HEK293 (cell line): ENCODE data around the gene FOXE3.

ENCODE experiments used
- CTCF ChIA-PET: fragments of 350-600 bp; formaldehyde crosslinking; extraction: SDS; loops from one replicate; lab custom pipeline; 2021; ENCODE audit warnings: antibody characterized with exemption; lab: Yijun Ruan, JAX
- POLR2A ChIA-PET: fragments of 300-600 bp; formaldehyde crosslinking; extraction: SDS; loops from one replicate; lab custom pipeline; 2020; ENCODE audit warnings: antibody characterized with exemption, inconsistent platforms; lab: Yijun Ruan, JAX
- H3K27ac ChIP-seq: fragments of 200-500 bp; sonication (Bioruptor generic); 2 replicates; pipeline ENCODE4 v1.5.1; 2014; ENCODE audit warnings: low read depth, low read length, control low read depth, inconsistent platforms; ENCODE audit errors: extremely low read depth
- H3K36me3 ChIP-seq, 2 experiments: fragments of 200-500 bp in 1 of 2; sonication (Bioruptor generic) in 1 of 2; 1 replicate in 1 of 2; 2 replicates in 1 of 2; pipeline ENCODE4 v1.5.1; 2014 to 2017; ENCODE audit warnings: inconsistent platforms in 2 of 2, low read length in 2 of 2; ENCODE audit not compliant: control insufficient read depth in 2 of 2, insufficient read depth in 1 of 2
- H3K4me1 ChIP-seq: fragments of 200-500 bp; sonication (Bioruptor generic); 2 replicates; pipeline ENCODE4 v1.5.1; 2014; ENCODE audit warnings: mild to moderate bottlenecking, low read length, inconsistent platforms; ENCODE audit not compliant: control insufficient read depth, insufficient read depth
- H3K4me3 ChIP-seq: 2 replicates; pipeline ENCODE4 v1.5.1; 2011; ENCODE audit warnings: low read depth, mild to moderate bottlenecking, control low read depth, low read length, moderate library complexity
- H3K9me3 ChIP-seq: fragments of 200-500 bp; sonication (Bioruptor generic); 2 replicates; pipeline ENCODE4 v1.5.1; 2014; ENCODE audit warnings: low read depth, low read length, inconsistent platforms; ENCODE audit not compliant: control insufficient read depth, insufficient read depth
- ATF2 ChIP-seq: fragments of 450-650 bp; formaldehyde crosslinking; IDR thresholded peaks from 2 replicates; pipeline ENCODE4 v1.5.1; 2016; ENCODE audit warnings: missing biosample characterization, missing genetic modification characterization, low read depth
- IKZF3 ChIP-seq: fragments of 450-650 bp; IDR thresholded peaks from 2 replicates; pipeline ENCODE4 v1.5.0; 2018; ENCODE audit warnings: missing biosample characterization, mild to moderate bottlenecking, missing genetic modification characterization, moderate library complexity
- KLF17 ChIP-seq: fragments of 450-650 bp; formaldehyde crosslinking; IDR thresholded peaks from 2 replicates; pipeline ENCODE4 v1.5.1; 2016; ENCODE audit warnings: missing biosample characterization, missing genetic modification characterization
- OSR2 ChIP-seq: fragments of 450-650 bp; formaldehyde crosslinking; IDR thresholded peaks from 2 replicates; pipeline ENCODE4 v1.5.1; 2016; ENCODE audit warnings: missing biosample characterization, missing genetic modification characterization
- SETDB1 ChIP-seq: IDR thresholded peaks from one replicate; pipeline ENCODE4 v1.6.1; 2017; ENCODE audit warnings: mild to moderate bottlenecking, low read length, moderate library complexity, mixed read lengths; ENCODE audit not compliant: insufficient read length
- YY1 ChIP-seq: fragments of 450-650 bp; formaldehyde crosslinking; IDR thresholded peaks from 2 replicates; pipeline ENCODE4 v1.5.1; 2018; ENCODE audit warnings: missing biosample characterization, missing genetic modification characterization
- ZBTB8A ChIP-seq: fragments of 450-650 bp; formaldehyde crosslinking; IDR thresholded peaks from 2 replicates; pipeline ENCODE4 v1.5.1; 2016; ENCODE audit warnings: missing biosample characterization, missing genetic modification characterization
- ZFP37 ChIP-seq: fragments of 450-650 bp; formaldehyde crosslinking; IDR thresholded peaks from 2 replicates; pipeline ENCODE4 v1.5.1; 2016; ENCODE audit warnings: missing biosample characterization, missing genetic modification characterization
- ZFP41 ChIP-seq: fragments of 450-650 bp; formaldehyde crosslinking; IDR thresholded peaks from 2 replicates; pipeline ENCODE4 v1.5.1; 2016; ENCODE audit warnings: missing biosample characterization, missing genetic modification characterization, borderline replicate concordance
- ZNF121 ChIP-seq: fragments of 450-650 bp; formaldehyde crosslinking; IDR thresholded peaks from 2 replicates; pipeline ENCODE4 v1.5.1; 2016; ENCODE audit warnings: missing biosample characterization, missing genetic modification characterization
- ZNF132 ChIP-seq: fragments of 450-650 bp; formaldehyde crosslinking; IDR thresholded peaks from 2 replicates; pipeline ENCODE4 v1.5.1; 2017; ENCODE audit warnings: missing biosample characterization, missing genetic modification characterization, borderline replicate concordance
- ZNF133 ChIP-seq: fragments of 450-650 bp; formaldehyde crosslinking; IDR thresholded peaks from 2 replicates; pipeline ENCODE4 v1.5.1; 2016; ENCODE audit warnings: missing biosample characterization, missing genetic modification characterization
- ZNF140 ChIP-seq: fragments of 450-650 bp; formaldehyde crosslinking; IDR thresholded peaks from 2 replicates; pipeline ENCODE4 v1.5.1; 2016; ENCODE audit warnings: missing biosample characterization, missing genetic modification characterization
- ZNF146 ChIP-seq: fragments of 450-650 bp; formaldehyde crosslinking; IDR thresholded peaks from 2 replicates; pipeline ENCODE4 v1.5.1; 2016; ENCODE audit warnings: missing biosample characterization, missing genetic modification characterization
- ZNF169 ChIP-seq: fragments of 450-650 bp; formaldehyde crosslinking; IDR thresholded peaks from 2 replicates; pipeline ENCODE4 v1.5.1; 2016; ENCODE audit warnings: missing biosample characterization, missing genetic modification characterization
- ZNF302 ChIP-seq: fragments of 450-650 bp; formaldehyde crosslinking; IDR thresholded peaks from 2 replicates; pipeline ENCODE4 v1.5.1; 2016; ENCODE audit warnings: missing biosample characterization, missing genetic modification characterization, low read depth
- ZNF433 ChIP-seq: fragments of 450-650 bp; formaldehyde crosslinking; IDR thresholded peaks from 2 replicates; pipeline ENCODE4 v1.5.1; 2016; ENCODE audit warnings: missing biosample characterization, missing genetic modification characterization, low read depth
- ZNF473 ChIP-seq: fragments of 450-650 bp; formaldehyde crosslinking; IDR thresholded peaks from 2 replicates; pipeline ENCODE4 v1.5.1; 2017; ENCODE audit warnings: missing biosample characterization, missing genetic modification characterization
- ZNF555 ChIP-seq: fragments of 450-650 bp; formaldehyde crosslinking; conservative IDR thresholded peaks from 2 replicates; pipeline ENCODE4 v1.5.1; 2017; ENCODE audit warnings: missing biosample characterization, mild to moderate bottlenecking, missing genetic modification characterization, inconsistent platforms
- ZNF610 ChIP-seq: fragments of 450-650 bp; formaldehyde crosslinking; IDR thresholded peaks from 2 replicates; pipeline ENCODE4 v1.5.1; 2016; ENCODE audit warnings: missing biosample characterization, missing genetic modification characterization, borderline replicate concordance
- ZNF623 ChIP-seq: fragments of 450-650 bp; formaldehyde crosslinking; IDR thresholded peaks from 2 replicates; pipeline ENCODE4 v1.5.1; 2016; ENCODE audit warnings: missing biosample characterization, missing genetic modification characterization
- ZNF629 ChIP-seq: fragments of 450-650 bp; formaldehyde crosslinking; IDR thresholded peaks from 2 replicates; pipeline ENCODE4 v1.5.1; 2017; ENCODE audit warnings: missing biosample characterization, missing genetic modification characterization
- ZNF701 ChIP-seq: fragments of 450-650 bp; formaldehyde crosslinking; IDR thresholded peaks from 2 replicates; pipeline ENCODE4 v1.5.1; 2016; ENCODE audit warnings: missing biosample characterization, missing genetic modification characterization
- ZSCAN23 ChIP-seq: fragments of 450-650 bp; formaldehyde crosslinking; IDR thresholded peaks from 2 replicates; pipeline ENCODE4 v1.5.1; 2016; ENCODE audit warnings: missing biosample characterization, missing genetic modification characterization

FOXE3 gene

GRCh38 chr1:47401761-47402160, 14.3 kb upstream of the FOXE3 start:
- Histone ChIP-seq H3K4me1 (no peaks in the 10 kb centered on the region), H3K27ac (no peak overlapping the region), H3K9me3 (no peaks in the 10 kb centered on the region), H3K36me3 (no peaks in the 10 kb centered on the region)
- TF ChIP-seq ZFP37 (tag by site-specific recombination) (no peak), IKZF3 (tag by site-specific recombination) (no peak), OSR2 (tag by site-specific recombination) (no peak), ZSCAN23 (tag by site-specific recombination) (no peak), ZNF146 (tag by site-specific recombination) (no peak), ZNF629 (tag by site-specific recombination) (no peak), ZNF610 (tag by site-specific recombination) (no peak)
- TF ChIP-seq, all 188 proteins: peak for 0
- no peak overlapping the region for H3K4me3 ChIP-seq
- ChIA-PET CTCF (interaction anchor here (0.5 to 5.3 kb wide), 5 partner anchors 12 to 187 kb away, joined by 3 to 32 read pairs (median 6); partner anchors contain the start of gene FOXD2), POLR2A (interaction anchor here (1.0 kb wide), 1 partner anchor 13 kb away, joined by 3 read pairs; no protein-coding TSS in a partner anchor)

- Histone ChIP-seq H3K36me3 (no peaks in the 10 kb centered on the region), H3K9me3 (no peaks in the 10 kb centered on the region), H3K4me3 (no peak overlapping the region), H3K27ac (no peak overlapping the region), H3K4me1 (no peaks in the 10 kb centered on the region)
- no peak for TF ChIP-seq ZFP41
- TF ChIP-seq ZNF169 (tag by site-specific recombination): no peak
- no peak for TF ChIP-seq ZNF701
- TF ChIP-seq ZBTB8A (tag by site-specific recombination): no peak
- TF ChIP-seq SETDB1: no peak
- ChIA-PET POLR2A (no interaction called here), CTCF (interaction anchor here (0.6 to 2.1 kb wide), 5 partner anchors 14 to 324 kb away, joined by 3 to 9 read pairs (median 6); partner anchors contain the start of gene FOXD2)
Observed at GRCh38 chr1:47402591-47402990, 13.5 kb upstream of the FOXE3 start.

GRCh38 chr1:47403321-47403910, 12.7 kb upstream of the FOXE3 start:
- Histone ChIP-seq H3K27ac (no peak overlapping the region), H3K36me3 (no peaks in the 10 kb centered on the region), H3K9me3 (no peaks in the 10 kb centered on the region), H3K4me3 (no peak overlapping the region), H3K4me1 (no peaks in the 10 kb centered on the region)
- TF ChIP-seq YY1 (tag by site-specific recombination) (no peak), KLF17 (tag by site-specific recombination) (no peak), ZNF473 (tag by site-specific recombination) (no peak), ZNF133 (tag by site-specific recombination) (no peak), ZNF433 (tag by site-specific recombination) (no peak), ATF2 (tag by site-specific recombination) (no peak), ZNF302 (tag by site-specific recombination) (no peak), ZNF701 (no peak), ZNF140 (tag by site-specific recombination) (no peak), ZNF623 (tag by site-specific recombination) (no peak), ZNF121 (no peak), IKZF3 (tag by site-specific recombination) (no peak), ZNF555 (tag by site-specific recombination) (no peak), ZNF132 (tag by site-specific recombination) (no peak)
- CTCF ChIA-PET: interaction anchor here (1.6 to 2.1 kb wide), 3 partner anchors 15 to 323 kb away, joined by 5 to 9 read pairs (median 9); no protein-coding TSS in a partner anchor
- POLR2A ChIA-PET: no interaction called here
